ENCODE measurements around the gene SEC24A. TPM values are rescaled to one million over a fixed set of nuclear protein-coding genes. Genes with fewer than 3 reads are reported as not detected.

SEC24A gene
- total RNA-seq, 1 experiment from 2014 or later = 30.4 TPM

- H2BK12ac ChIP-seq (ENCODE audit: insufficient read length, low read depth, low read length) = no peak overlapping the region
- H3K4me1 ChIP-seq (ENCODE audit: insufficient read depth, low read length) = no peaks in the 10 kb centered on the region
- TF ChIP-seq, protein P1, sequence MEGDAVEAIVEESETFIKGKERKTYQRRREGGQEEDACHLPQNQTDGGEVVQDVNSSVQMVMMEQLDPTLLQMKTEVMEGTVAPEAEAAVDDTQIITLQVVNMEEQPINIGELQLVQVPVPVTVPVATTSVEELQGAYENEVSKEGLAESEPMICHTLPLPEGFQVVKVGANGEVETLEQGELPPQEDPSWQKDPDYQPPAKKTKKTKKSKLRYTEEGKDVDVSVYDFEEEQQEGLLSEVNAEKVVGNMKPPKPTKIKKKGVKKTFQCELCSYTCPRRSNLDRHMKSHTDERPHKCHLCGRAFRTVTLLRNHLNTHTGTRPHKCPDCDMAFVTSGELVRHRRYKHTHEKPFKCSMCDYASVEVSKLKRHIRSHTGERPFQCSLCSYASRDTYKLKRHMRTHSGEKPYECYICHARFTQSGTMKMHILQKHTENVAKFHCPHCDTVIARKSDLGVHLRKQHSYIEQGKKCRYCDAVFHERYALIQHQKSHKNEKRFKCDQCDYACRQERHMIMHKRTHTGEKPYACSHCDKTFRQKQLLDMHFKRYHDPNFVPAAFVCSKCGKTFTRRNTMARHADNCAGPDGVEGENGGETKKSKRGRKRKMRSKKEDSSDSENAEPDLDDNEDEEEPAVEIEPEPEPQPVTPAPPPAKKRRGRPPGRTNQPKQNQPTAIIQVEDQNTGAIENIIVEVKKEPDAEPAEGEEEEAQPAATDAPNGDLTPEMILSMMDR (conservative IDR thresholded peaks at IDR 0.05) = no peak
- H2BK120ac ChIP-seq (ENCODE audit: low read depth, low read length, poor library complexity, severe bottlenecking) = no peak overlapping the region
- H4K91ac ChIP-seq (ENCODE audit: insufficient read length, low read depth, low read length) = no peak overlapping the region
- H4K5ac ChIP-seq (ENCODE audit: insufficient read length, low read depth, low read length) = no peak overlapping the region
- H3K9ac ChIP-seq (ENCODE audit: extremely low read depth, insufficient read length, low read length) = no peak overlapping the region
- H2AK5ac ChIP-seq (ENCODE audit: insufficient read length, low read length) = no peak overlapping the region
- no peaks in the 10 kb centered on the region for H3K27me3 Mint-ChIP-seq (ENCODE audit: low read depth)
- no peak overlapping the region for H3K27ac ChIP-seq (ENCODE audit: insufficient read length, low read depth, low read length)
- H3K56ac ChIP-seq (ENCODE audit: insufficient read length, low read depth, low read length) = no peak overlapping the region
- H3K23ac ChIP-seq (ENCODE audit: insufficient read length, low read depth, low read length) = no peak overlapping the region
- H4K20me1 ChIP-seq (ENCODE audit: control insufficient read depth, insufficient read depth, insufficient read length) = no peaks in the 10 kb centered on the region
- no peak overlapping the region for H2BK15ac ChIP-seq (ENCODE audit: low read depth, low read length)
- no peak overlapping the region for H3T11ph ChIP-seq (ENCODE audit: low read length)
- DNase-seq = no peak
- H2BK20ac ChIP-seq (ENCODE audit: low read depth, low read length, poor library complexity, severe bottlenecking) = no peak overlapping the region
- no peaks in the 10 kb centered on the region for H3K9me3 Mint-ChIP-seq
- H3K4ac ChIP-seq (ENCODE audit: low read depth, low read length) = no peak overlapping the region
- peaks cover 5 to 6% of the 10 kb centered on the region in 2 experiments; a peak in 2 of 4 replicates for H3K4me1 Mint-ChIP-seq
- H3K23me2 ChIP-seq (ENCODE audit: insufficient read length, low read depth, low read length, poor library complexity, severe bottlenecking) = no peaks in the 10 kb centered on the region
- H2AFZ ChIP-seq (ENCODE audit: low read length) = no peak overlapping the region
- no peak overlapping the region for H3K14ac ChIP-seq (ENCODE audit: insufficient read depth, low read length)
- H3K79me2 ChIP-seq (ENCODE audit: insufficient read depth, low read length) = no peaks in the 10 kb centered on the region
- peaks cover 4 to 35% (median 8%) of the 10 kb centered on the region in 3 experiments; a peak in 6 of 7 replicates for H3K36me3 Mint-ChIP-seq (ENCODE audit: insufficient read depth in 1 of 3, low read depth in 3 of 3)
- no CpG with 5 or more reads among the region's 1 CpG for WGBS (ENCODE audit: extremely low coverage, insufficient read length, low lambda C conversion rate)
- no peaks in the 10 kb centered on the region for H3K9me3 ChIP-seq (ENCODE audit: control insufficient read depth, low read depth, low read length)
- H3K4me3 Mint-ChIP-seq = no peak overlapping the region
- no peaks in the 10 kb centered on the region for H3K79me1 ChIP-seq (ENCODE audit: insufficient read depth, low read depth, low read length, poor library complexity, severe bottlenecking)
- H4K8ac ChIP-seq (replicated peaks; ENCODE audit: insufficient read length, low read depth, low read length) = no peak overlapping the region
- no peak overlapping the region for H2BK5ac ChIP-seq (ENCODE audit: insufficient read length, low read length)
- no peaks in the 10 kb centered on the region for H3K27me3 ChIP-seq (ENCODE audit: insufficient read depth, low read length)
- H3K27ac Mint-ChIP-seq = no peak overlapping the region
- no peak overlapping the region for H3K4me2 ChIP-seq (ENCODE audit: insufficient read depth, insufficient read length, low read length)
- H3K18ac ChIP-seq (ENCODE audit: insufficient read length, low read depth, low read length) = no peak overlapping the region
These were observed 45.5 kb upstream of the SEC24A start for GRCh38 chr5:134603059-134603458.
